Brain microvascular endothelial cell (primary cell): ENCODE results near the gene ARHGEF33.

Experiments used
- DNase-seq: peaks from one replicate; pipeline ENCODE4 v3.0.0-alpha.2; 2020
- H3K27ac ChIP-seq: fragments of 250-450 bp; sonication (Bioruptor Pico); 2 replicates; pipeline ENCODE4 v1.5.1; 2020; ENCODE audit warnings: mild to moderate bottlenecking, moderate library complexity
- H3K27me3 ChIP-seq: fragments of 250-450 bp; sonication (Bioruptor Pico); replicated peaks from 2 replicates; pipeline ENCODE4 v1.5.1; 2020; ENCODE audit warnings: mild to moderate bottlenecking
- H3K36me3 ChIP-seq: fragments of 250-450 bp; sonication (Bioruptor Pico); replicated peaks from 2 replicates; pipeline ENCODE4 v1.5.1; 2020; ENCODE audit warnings: mild to moderate bottlenecking
- H3K4me3 ChIP-seq: 2 replicates; pipeline ENCODE4 v1.5.1; 2011; ENCODE audit warnings: low read depth, mild to moderate bottlenecking, control low read depth, low read length, moderate library complexity
- CTCF ChIP-seq: IDR thresholded peaks from 2 replicates; pipeline ENCODE4 v1.5.1; 2011; ENCODE audit warnings: low read depth, mild to moderate bottlenecking, moderate library complexity, low read length, control low read depth, inconsistent platforms; ENCODE audit errors: missing control alignments
- in situ Hi-C: cut with HindIII; loops from 2 replicates; pipeline ENCODE4 v1.10.0; 2017; ENCODE audit warnings: low sequenced_read_pairs, low pct_ligation_motif_present

Gene ARHGEF33

GRCh38 chr2:38889575-38889974, at the start of gene ARHGEF33:
Gene ARHGEF33, plus strand, starts transcription at chr2:38889875. Its CDS starts 29,573 bp downstream, at chr2:38919448.
- H3K4me3 ChIP-seq, result no peak within 1 kb of the TSS
- DNase-seq, result no peak
- H3K36me3 ChIP-seq, result no peaks in the 10 kb centered on the region
- TF ChIP-seq CTCF, result no peak
- in situ Hi-C loops, result no loop called here
- no peak within 1 kb of the TSS for H3K27ac ChIP-seq
- H3K27me3 ChIP-seq, result no peaks in the 10 kb centered on the region

- no peak overlapping the region for H3K27ac ChIP-seq
- no peak overlapping the region for H3K4me3 ChIP-seq
- no peak for TF ChIP-seq CTCF
- in situ Hi-C loops, result no loop called here
- peaks cover 7% of the 10 kb centered on the region for H3K36me3 ChIP-seq
- DNase-seq, result no peak
- no peaks in the 10 kb centered on the region for H3K27me3 ChIP-seq
Observed at GRCh38 chr2:38850045-38850444, 39.6 kb upstream of the ARHGEF33 start.

- no peak for DNase-seq
- H3K4me3 ChIP-seq, result no peak overlapping the region
- H3K36me3 ChIP-seq, result peaks cover 23% of the 10 kb centered on the region
- no peak overlapping the region for H3K27ac ChIP-seq
- no peaks in the 10 kb centered on the region for H3K27me3 ChIP-seq
- TF ChIP-seq CTCF, result no peak
- in situ Hi-C loops, result no loop called here
Observed at GRCh38 chr2:38856165-38856564, 33.5 kb upstream of the ARHGEF33 start.

GRCh38 chr2:38862476-38862875, 27.2 kb upstream of the ARHGEF33 start:
- in situ Hi-C loops, result no loop called here
- no peak overlapping the region for H3K4me3 ChIP-seq

GRCh38 chr2:38863061-38863695, 26.5 kb upstream of the ARHGEF33 start:
- H3K27ac ChIP-seq, result no peak overlapping the region
- in situ Hi-C loops, result no loop called here
- no peak for TF ChIP-seq CTCF
- no peaks in the 10 kb centered on the region for H3K27me3 ChIP-seq
- DNase-seq, result no peak
- H3K36me3 ChIP-seq, result peaks cover 23% of the 10 kb centered on the region
- H3K4me3 ChIP-seq, result no peak overlapping the region

More at GRCh38 chr2:38862476-38862875, 27.2 kb upstream of the ARHGEF33 start:
- Histone ChIP-seq H3K36me3 (peaks cover 24% of the 10 kb centered on the region), H3K27ac (no peak overlapping the region), H3K27me3 (no peaks in the 10 kb centered on the region)
- no peak for TF ChIP-seq CTCF
- DNase-seq, result no peak
